ENCODE results near the gene PHC2. TPM values are rescaled to one million over a fixed set of nuclear protein-coding genes. Genes with fewer than 3 reads are reported as not detected.

PHC2 gene
- total and polyA plus RNA-seq, 9 of the 15 experiments (the other 6 are each of a cell fraction or from before 2014, with no cell fraction given), result 3.1 to 67.6 (median 34.6) TPM

- TF ChIP-seq RBM22 (IDR thresholded peaks at IDR 0.05; ENCODE audit: low read depth, low read length, poor library complexity, severe bottlenecking) (peak; percentile 46), NR1H2 (CRISPR knock-in tag; IDR thresholded peaks at IDR 0.05) (peak; percentile 10; the same call in 1 of the 2 replicates), SNIP1 (IDR thresholded peaks at IDR 0.05; ENCODE audit: low read depth) (no peak), PBX2 (CRISPR knock-in tag; IDR thresholded peaks at IDR 0.05; ENCODE audit: low read depth) (no peak), PBX2 (tag; conservative IDR thresholded peaks at IDR 0.05; ENCODE audit: low read depth) (no peak), ZNF75A (CRISPR knock-in tag; IDR thresholded peaks at IDR 0.05) (no peak), PRDM10 (IDR thresholded peaks at IDR 0.05; ENCODE audit: partially characterized antibody) (peak; percentile 14), NR2C2 (CRISPR knock-in tag; IDR thresholded peaks at IDR 0.05) (no peak), NR2C2 (tag; IDR thresholded peaks at IDR 0.05) (peak; percentile 88), ZNF551 (CRISPR knock-in tag; IDR thresholded peaks at IDR 0.05) (no peak), ZFPM2 (CRISPR knock-in tag; IDR thresholded peaks at IDR 0.05) (0 out of 2 replicates have a peak, but pooled peaks have one; percentile 79), ZNF707 (CRISPR knock-in tag; conservative IDR thresholded peaks at IDR 0.05) (no peak), MLLT1 (IDR thresholded peaks at IDR 0.05) (peak in 1 of 2 experiments; percentile 32; a peak in 1 of 4 replicates), RBM39 (optimal IDR thresholded peaks at IDR 0.05; ENCODE audit: low read depth, low read length) (no peak), NCOA4 (IDR thresholded peaks at IDR 0.05; ENCODE audit: partially characterized antibody) (no peak), ZNF232 (CRISPR knock-in tag; IDR thresholded peaks at IDR 0.05) (peak; percentile 54; the same call in 1 of the 2 replicates), ETS1 (conservative IDR thresholded peaks at IDR 0.05; ENCODE audit: control insufficient read depth, low read depth, low read length) (peak; percentile 53; the same call in 1 of the 2 replicates), CREM (IDR thresholded peaks at IDR 0.05; ENCODE audit: low read depth) (peak; percentile 64), PTTG1 (tag; IDR thresholded peaks at IDR 0.05; ENCODE audit: low read depth) (no peak)
Observed at GRCh38 chr1:33349778-33350610, 80.9 kb downstream of the PHC2 start (continued).

Measured in K562 (cell line).